Renal cortical epithelial cell (primary cell): ENCODE measurements around the gene CCDC97. TPM values are rescaled to one million over a fixed set of nuclear protein-coding genes. Genes with fewer than 3 reads are reported as not detected.
A peak's percentile ranks its signal among the peaks of the same experiment; 100 is the strongest.
"Not testable (repeated sequence)": the region's sequence is repeated elsewhere in the genome, so short reads cannot be mapped to it uniquely, and the experiment has no call there.

ENCODE experiments used
- DNase-seq: peaks from one replicate; pipeline ENCODE4 v3.0.0-alpha.2; 2011; ENCODE audit warnings: low read depth
- total RNA-seq: library from RNA; depleted of rRNA; stranded (reverse); fragments of >200 nt; gene quantifications from 2 replicates; pipeline ENCODE4 v1.2.3, GENCODE V29; 2014

CCDC97 gene
- 5.2 and 15.0 TPM in 2 replicates for total RNA-seq

GRCh38 chr19:41310033-41310831 is at the start of gene CCDC97:
TSS of gene CCDC97 (plus strand) at chr19:41310172. CDS start at chr19:41310311, 139 bp downstream.
- peak; percentile 62 for DNase-seq

GRCh38 chr19:41261474-41262190 is 48.3 kb upstream of the CCDC97 start:
- DNase-seq = no peak

- DNase-seq = peak; percentile 39
These were observed 46.7 kb upstream of the CCDC97 start for GRCh38 chr19:41263042-41263849.

GRCh38 chr19:41263850-41264580 is 46.0 kb upstream of the CCDC97 start, which contains the start of gene HNRNPUL1:
TSS of gene HNRNPUL1 (plus strand) at chr19:41264372. CDS start at chr19:41264504, 132 bp downstream.
- peak; percentile 100 for DNase-seq

GRCh38 chr19:41264581-41265394 is 45.2 kb upstream of the CCDC97 start:
- DNase-seq = peak; percentile 19

- DNase-seq = peak; percentile 26
These were observed 44.4 kb upstream of the CCDC97 start for GRCh38 chr19:41265395-41266153.

- no peak for DNase-seq
These were observed 40.9 kb upstream of the CCDC97 start for GRCh38 chr19:41269055-41269454.

GRCh38 chr19:41269571-41269970 is 40.4 kb upstream of the CCDC97 start:
- no peak for DNase-seq

GRCh38 chr19:41273076-41273475 is 36.9 kb upstream of the CCDC97 start:
- no peak for DNase-seq

- DNase-seq = no peak
These were observed 35.2 kb upstream of the CCDC97 start for GRCh38 chr19:41274802-41275201.

- DNase-seq = no peak
These were observed 33.7 kb upstream of the CCDC97 start for GRCh38 chr19:41276231-41276630.

GRCh38 chr19:41278478-41278877 is 31.5 kb upstream of the CCDC97 start:
- no peak for DNase-seq

- DNase-seq = no peak
These were observed 21.1 kb upstream of the CCDC97 start for GRCh38 chr19:41288673-41289530.

GRCh38 chr19:41289814-41290213 is 20.2 kb upstream of the CCDC97 start:
- DNase-seq = not testable (repeated sequence)

- no peak for DNase-seq
These were observed 15.6 kb upstream of the CCDC97 start for GRCh38 chr19:41294393-41294792.

GRCh38 chr19:41295499-41295898 is 14.5 kb upstream of the CCDC97 start:
- no peak for DNase-seq

GRCh38 chr19:41296433-41296871 is 13.5 kb upstream of the CCDC97 start:
- DNase-seq = peak; percentile 9

GRCh38 chr19:41297628-41298347 is 12.2 kb upstream of the CCDC97 start:
- no peak for DNase-seq
